Stimulated activated CD4-positive, alpha-beta T cell treated with anti-CD3 and anti-CD28 coated beads, Interleukin-1b, Interleukin-23, amount 100 ng/mL, for 1 hour (primary cell): ENCODE results near the gene CD69.

Experiments used
- DNase-seq, 2 donors: peaks; one replicate each; pipeline ENCODE4 v3.0.0-alpha.2; 2020; ENCODE audit warnings: low read depth in 2 of 2

CD69 gene

DNA sequence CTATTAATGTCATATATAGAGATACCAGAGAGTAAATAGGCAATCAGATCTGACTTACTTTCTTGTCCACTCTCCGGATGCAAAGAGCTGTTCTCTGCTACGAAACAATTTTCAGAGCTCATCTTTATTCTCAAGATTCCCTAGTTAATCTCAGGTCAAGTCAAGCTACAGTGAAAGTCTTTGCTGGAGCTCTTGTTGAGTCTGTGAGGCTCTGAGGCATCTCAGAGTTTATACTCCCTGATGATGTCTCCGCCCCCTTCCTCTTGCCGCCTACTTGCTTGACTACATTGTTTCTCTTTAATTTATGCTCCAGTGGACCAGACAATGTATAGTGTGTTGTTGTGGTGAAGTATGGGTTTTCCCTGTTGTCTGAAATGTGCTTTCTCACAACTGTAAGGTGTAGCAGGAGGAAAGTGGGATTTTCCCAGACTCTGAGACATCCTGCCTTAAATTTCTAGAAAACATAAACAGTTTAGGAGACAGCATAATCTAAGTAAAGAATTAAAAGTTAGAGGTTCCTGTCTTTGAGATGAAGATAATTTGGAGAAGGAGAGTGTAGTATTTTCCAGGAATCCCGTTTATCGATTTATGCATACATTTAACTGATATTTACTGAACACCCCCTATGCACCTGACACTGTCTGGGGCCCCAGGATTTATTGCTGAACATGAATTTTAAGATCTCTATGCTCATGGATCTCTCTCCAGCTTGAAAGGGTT is at the start of gene CD69:
Gene CD69, minus strand, starts transcription at position 203 of the 720 bp plus-strand sequence. Its CDS starts 81 bp downstream, at position 122.
- peak; percentile 52 to 70 for DNase-seq

DNA sequence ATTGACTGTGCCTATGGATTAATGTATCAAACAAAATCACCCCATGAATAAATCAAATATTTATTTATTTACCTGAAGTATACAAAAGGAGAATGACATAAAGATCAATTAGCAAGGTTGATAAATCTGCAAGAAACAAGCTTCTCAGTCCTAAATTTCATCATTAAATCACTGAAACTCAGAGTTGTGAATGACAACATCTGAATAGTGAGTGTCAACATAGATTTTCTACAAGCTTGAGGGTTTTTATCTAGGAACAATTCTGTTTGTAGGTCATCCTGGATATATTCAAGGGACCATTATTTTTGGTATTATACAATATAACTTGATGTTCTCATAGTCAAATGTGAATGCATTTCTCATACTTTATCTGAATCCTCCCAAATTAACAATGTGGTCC is 49.2 kb upstream of the CD69 start:
- DNase-seq: no peak

DNA sequence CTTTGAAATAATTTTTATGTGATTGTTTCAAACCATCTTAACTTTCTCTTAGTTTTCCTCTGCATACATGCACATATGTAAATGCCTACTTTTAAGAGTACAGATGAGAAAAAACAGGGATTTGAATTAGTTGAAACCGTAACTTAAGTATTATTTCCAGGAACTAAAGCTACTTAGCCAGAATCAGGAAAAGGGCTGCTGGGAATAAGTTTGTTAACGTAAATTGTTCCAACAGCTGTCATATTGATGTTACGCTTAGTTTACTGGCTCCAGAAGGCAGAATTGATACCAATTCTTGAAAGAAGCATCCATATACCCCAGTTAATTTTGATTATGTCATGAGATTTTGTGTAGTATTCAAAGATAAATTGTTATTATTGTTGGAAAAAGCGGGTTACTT is 48.6 kb upstream of the CD69 start:
- no peak for DNase-seq

DNA sequence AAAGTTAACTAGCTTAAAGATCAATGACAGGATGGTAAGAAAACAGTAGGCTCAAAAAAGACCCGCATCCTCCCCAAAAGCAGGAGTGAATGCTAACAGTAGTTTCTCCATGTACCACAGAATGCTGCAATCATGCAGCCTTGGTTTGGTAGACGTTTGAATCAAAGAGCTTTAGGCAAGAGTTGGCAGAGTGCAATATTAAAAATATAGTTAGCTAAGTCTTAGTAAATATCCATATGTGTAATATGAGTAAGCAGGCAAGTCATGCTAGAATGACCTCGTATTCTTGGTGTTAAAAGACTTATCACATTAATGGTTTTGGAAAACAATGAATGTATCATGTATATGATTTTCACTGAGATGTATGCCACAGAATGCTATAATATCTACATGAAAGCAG is 47.8 kb upstream of the CD69 start:
- no peak for DNase-seq

DNA sequence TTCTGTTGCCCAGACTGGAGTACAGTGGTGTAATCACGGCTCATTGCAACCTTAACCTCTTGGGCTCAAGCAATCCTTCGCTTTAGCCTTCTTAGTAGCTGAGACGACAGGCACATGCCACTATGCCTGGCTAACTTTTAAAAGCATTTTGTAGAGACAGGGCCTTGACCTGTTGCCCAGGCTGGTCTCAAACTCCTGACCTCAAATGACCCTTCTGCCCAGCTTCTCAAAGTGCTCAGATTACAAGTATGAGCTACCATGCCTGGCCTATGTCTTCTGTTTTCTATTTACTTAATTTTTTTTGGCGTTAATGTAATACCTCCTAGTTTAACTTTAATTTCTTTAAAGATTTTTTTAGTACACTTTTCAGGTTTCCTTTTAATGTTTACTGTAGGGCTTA is 46.0 kb upstream of the CD69 start:
- DNase-seq: no peak

DNA sequence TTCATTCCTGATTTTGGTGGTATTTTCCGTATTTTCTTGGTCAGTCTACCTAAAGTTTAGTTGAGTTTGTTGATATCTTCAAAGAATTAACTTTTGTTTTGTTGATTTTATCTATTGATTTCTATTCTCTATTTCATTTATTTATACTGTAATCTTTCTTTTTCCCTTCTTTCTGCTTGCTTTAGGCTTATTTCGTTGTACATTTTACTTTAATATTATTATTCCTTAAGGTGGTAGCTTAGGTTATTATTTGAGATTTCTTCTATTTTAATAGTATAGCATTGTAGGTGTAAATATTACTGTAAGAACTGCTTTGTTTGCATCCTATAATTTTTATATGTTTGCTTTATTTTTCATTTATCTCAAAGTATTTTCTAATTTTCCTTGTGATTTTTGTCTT is 45.2 kb upstream of the CD69 start:
- DNase-seq: no peak

DNA sequence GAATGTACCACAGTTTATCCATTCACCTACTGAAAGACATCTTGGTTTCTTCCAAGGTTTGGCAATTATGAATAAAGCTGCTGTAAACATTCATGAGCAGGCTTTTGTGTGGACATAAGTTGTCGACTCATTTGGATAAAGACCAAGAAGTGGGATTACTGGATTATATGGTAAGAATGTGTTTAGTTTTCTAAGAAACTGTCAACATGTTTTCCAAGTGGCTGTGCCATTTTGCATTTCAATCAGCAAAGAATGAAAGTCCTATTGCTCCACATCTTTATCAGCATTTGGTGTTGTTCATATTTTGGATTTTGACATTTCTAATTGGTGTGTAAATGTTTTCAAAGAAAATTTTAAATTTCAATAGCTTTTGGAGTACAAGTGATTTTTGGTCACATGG is 39.3 kb upstream of the CD69 start:
- DNase-seq: no peak

DNA sequence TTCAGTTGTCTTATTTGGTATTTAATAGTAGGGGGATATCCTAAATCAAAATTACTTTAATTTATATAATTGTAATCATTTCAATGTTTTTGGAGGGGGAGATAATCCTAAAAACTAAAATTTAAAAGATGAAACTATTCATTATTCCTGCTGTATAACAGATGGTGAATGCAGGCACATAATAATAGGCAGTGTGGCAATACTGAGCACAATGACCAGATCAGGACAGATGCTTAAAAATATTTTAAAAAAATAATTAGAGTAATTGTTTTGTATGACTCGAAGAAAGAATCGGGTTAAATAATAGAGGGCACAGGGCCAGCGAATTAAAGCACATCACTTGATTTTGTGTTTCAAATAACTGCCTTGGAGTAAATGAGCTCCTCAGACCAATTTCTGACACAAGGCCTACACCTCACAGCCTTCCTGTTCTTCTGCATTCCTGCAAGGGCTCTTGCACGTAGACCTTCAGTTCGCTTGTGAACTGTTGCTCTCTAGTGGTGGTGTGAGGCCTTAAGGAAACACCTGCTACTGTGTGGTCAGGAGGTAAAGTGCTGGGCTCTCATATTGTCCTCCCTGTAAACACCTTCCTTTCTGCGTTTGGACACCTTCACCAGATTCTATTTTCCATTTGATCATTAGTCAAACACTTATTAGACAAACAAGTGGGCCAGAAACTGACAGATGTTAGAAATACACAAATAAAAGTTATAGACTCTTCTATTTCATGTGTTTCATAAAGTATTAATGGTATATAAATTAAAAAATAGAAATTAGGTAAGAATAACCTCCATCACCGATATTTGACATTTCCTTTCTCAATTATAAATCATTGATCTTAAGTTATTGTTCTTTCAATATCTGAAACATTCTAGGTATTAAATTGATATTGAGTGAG is 37.3 kb upstream of the CD69 start:
- peak in 1 of 2 donors; percentile 45 for DNase-seq

DNA sequence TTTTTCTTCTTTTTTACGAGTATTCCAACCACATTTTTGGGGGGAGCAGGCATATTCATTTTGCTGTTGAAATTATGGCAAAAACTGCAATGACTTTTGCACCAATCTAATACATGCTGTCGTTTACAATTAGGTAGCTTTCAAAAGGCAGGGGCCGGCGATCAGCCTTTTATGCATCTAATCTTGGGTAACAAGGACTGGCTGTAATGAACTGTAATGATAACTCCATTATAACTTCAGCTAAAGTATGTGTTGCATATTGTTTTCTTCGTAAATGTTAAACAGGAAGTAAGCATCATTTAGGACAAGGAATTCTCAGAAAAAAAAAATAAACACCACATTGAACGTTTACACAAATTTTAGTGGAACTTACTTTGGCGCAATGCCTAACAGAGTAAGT is 36.3 kb upstream of the CD69 start:
- no peak for DNase-seq

DNA sequence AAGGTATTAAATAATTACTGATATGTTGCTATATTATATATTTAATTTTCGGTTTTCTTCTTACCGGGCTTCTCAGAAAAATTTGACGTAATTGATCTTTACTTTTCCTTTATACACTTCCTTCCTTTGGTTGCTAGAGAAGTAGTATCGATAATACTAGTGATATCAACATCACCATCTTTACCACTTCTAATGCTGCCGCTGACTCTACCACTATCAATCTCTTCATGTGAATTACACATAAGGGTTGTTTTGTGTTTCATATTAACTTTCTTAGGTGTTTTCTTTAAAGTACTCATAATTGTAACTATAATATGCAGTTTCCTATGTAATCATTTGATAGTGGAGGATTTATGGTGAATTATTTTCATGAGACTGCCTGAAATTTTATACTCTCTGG is 35.6 kb upstream of the CD69 start:
- no peak for DNase-seq

DNA sequence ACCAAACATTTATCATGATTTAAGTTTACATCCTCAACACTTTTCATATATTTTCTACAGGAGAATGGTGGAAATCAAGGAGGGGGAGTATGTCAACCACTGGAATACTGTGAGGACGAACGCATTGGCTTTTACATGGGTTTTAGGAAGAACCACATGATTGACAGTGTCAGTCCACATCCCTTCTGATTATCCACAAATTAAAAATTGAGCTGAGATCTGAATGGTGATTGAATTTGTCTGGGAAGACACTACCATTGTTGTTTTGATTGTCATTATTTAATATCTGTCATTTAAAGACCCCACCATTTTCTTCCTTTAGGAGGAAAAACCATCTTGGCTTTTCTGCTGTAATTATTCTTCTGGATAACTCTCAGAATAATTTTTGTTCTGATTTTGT is 35.2 kb upstream of the CD69 start:
- no peak for DNase-seq

DNA sequence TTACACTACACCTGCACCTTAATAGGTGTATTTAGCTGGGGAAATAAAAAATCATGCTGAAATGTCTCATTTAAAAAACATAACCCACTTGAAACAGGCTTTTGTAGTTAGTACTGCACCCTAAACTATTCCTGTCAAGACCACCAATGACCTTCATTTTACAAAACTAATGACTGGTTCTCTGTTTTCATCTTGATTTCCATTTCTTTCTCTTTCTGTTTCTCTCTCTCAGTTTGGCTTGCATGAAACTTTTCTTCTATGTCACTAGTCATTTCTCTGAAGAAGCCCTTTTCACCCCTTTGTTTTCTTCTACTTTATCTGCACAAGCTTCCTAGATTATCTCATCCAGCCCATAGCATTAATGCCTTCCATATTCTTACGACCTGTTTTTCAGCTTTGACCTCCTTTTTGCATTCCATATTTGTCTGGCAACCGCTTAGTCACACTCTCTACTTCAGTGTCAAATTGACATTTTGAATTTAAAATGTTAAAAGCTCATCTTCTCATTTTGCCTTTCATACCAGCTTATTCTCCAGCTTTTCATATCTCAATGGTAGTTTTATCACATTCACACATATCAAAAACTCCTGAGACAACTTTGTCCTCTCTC is 33.9 kb upstream of the CD69 start:
- DNase-seq: no peak

DNA sequence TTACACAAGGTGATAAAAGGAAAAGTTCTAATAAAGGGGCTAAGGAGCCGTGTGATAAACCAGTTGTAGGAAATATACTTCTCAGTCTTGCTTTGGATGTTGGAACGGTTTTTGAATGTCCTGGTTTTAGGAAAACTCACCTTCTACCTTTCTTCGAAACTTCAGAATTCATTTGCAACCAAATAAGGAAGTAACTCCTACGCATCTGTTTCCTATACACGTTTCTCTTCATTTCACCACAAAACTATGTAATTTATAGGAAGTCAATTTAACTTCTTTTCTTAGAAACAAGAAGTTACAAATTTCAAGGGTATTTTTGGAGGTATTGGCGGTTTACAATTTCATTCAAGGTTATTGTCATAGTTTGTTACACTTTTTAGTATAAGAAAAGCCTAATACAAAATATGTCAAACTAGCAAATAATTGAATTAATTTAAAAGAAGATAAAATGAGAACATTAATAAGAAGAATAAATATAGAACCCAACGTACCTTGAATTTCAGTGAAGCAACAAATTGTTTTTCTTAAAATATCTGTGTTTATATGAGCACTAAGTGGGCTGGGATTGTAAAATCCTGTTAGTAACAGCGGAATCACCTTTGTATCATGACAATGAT is 33.2 kb upstream of the CD69 start:
- no peak for DNase-seq

DNA sequence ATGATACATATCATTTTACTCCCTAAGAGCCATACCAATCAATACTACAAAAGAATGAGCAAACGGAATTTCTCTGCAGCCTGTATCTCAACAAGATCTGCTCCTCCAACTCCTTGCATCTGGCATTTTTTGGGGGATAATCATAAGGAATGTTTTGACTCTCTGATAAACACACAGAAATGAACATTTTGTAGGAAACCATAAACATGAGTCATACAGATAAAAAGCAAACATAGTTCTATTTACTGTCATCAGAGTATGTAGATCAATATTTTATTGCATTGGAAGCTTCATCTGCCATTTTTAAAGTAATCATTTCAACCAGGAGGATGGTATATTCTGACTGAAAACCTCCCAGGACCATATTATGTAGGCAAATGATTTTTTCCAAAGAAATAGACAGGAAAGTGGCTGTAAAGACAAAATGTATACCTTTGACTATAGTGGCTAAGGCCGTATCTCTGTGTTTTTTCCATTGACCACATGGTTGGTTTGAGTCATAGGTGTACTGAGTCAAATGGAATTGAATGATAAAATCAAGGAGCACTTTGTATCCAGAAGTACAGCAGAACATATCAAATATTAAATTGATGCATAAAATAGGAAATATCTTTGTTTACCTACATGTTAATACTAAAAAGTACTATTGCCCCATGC is 32.4 kb upstream of the CD69 start:
- no peak for DNase-seq

DNA sequence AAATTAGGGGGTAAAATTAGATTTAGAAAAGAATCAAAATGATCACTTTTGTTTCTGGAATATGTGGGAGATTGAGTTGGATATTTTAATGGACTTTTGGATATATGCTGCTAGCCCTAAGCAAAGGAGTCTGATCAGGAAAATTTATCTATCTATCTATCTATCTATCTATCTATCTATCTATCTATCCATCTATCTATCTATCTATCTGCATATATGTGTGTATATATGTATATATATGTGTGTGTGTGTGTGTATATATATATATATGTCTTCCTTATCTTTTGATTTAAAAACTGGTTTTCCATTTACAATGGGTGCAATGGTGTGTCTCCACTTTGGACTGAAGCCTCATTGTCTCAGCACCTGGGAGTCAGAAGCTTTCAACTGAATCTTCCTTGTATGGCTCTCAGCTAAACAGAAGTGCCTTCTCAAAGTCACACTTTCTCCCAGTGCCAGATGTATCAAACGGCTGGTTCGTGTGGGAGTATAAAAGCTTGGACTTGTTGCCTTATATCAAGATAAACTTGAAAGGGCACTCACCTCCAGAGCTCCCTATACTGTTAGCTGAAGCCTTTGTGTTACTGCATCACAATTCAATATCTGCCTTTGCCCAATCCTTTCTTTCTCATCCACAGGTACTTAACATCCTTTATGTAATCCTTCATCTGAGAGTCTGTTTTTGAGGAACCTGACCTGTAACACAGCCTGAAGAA is 31.6 kb upstream of the CD69 start:
- no peak for DNase-seq

DNA sequence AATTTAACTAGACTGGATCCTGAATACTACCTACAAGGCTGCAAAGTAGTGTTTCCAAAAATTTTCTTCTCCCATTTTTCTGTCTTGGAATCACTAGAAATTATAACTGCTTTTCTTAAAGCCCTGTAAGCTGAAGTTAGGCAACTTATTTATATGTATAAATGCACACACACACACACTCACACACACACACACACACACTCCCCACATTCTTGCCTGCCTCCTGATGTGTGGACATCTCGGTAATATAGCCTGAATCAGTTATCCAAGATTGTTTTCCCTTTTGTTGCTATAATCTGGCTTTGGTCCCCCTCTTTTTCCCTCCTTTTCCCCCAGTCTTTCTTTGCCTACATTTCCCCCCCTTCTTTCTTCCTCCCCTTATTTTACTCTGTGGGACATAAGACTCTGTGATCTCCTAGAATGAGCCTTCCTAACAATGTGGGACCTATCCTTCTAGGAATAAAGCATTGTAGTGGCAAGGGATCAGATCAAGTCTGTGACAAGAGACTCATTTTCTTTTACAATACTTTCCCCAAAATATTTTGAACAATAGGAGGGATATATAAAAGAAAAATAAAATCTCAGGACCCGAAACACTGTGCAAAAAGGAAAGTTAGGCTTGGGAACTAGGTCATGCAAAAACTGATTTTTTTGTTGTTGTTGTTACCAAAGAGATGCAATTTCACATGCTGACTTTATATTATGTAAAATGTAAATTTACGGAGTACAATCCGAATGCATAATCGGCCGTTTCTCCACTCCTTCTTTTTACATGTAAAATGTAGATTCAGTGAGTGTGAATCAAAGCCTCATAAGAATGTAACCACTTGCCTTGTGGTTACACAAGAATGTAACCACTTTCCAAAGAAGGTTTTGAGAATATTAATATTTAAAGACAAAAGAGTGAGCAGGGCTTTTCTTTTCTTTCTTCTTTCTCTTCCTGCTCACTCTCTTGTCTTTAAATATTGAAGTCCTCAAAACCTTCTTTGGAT is 26.3 kb upstream of the CD69 start:
- no peak for DNase-seq

DNA sequence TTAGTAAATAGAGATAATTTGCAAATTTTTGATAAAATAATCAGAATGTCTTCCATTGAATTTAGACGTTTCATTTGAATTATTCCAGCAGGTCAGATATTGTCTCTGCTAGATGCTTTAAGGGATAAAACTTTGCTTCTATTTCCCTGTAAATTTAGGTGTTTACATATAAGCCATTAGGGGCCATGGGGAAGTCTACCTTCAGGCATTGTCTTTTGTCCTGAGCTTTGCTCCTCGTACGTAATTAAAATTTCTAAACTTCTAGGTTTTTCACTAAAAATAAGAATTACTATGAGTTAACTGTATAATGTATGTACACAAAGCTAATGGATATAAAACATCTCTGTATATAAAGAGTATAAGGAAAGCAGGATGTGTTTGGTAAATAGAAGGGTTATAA is 24.1 kb upstream of the CD69 start:
- no peak for DNase-seq

DNA sequence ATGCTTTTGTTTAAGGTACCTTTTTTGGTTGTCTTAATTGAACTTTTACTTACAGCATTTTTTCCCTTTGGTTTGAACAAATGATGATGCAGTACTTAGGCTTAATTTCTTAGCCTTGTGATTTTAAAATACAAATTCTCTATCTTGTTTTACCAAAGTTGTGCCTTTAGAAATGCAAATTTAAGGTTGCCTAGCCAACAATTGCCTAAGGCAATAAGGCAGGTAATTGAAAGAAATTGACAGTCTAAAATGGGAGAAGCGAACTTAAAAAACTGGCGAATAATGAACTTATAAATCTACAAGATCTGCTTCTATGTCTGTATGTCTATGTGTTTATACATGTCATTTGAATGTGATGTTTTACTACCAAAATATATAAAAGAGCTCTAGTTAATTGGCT is 23.6 kb upstream of the CD69 start:
- no peak for DNase-seq

DNA sequence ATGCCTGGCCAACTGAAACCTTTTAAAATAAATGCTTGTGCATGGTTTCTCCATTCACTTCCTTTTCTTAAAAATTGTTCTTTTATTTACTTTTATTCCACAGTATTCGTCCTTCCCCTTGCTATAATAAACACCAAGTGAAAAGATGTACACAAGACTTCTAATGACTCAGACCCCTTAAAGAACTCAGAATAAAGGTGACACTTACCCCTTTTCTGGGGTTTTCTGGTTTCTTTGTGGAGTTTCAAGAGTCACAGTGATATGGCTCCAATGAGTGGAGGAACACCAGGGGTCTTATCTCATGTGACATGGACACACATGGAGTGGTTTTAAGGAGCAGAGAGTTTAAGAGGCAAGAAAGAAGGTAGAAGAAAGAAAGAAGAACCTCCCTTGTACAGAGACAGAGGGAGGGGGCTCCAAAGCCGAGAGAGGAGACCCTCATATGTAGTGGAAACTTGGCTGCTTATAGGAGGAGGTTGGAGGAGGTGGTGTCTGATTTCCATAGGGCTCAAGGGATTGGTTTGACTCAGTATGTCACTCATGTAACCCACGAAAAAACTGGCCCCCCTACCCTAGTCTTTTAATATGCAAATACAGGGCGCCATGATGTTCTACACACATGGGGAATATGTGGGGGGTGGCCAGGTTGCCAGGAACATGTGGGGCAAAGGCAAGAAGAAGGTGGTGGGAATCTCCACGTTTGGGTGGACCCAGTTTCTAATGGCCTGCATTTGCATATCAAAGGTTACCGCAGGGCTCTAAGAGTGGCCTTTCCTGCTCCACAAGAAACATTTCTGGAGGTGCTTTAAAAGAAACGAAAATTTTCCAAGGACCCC is 22.1 kb upstream of the CD69 start:
- no peak for DNase-seq
